Endothelial cell of umbilical vein (primary cell): ENCODE measurements around the gene DHCR7. TPM values are rescaled to one million over a fixed set of nuclear protein-coding genes. Genes with fewer than 3 reads are reported as not detected.

Source experiments
- BruUV-seq: library from RNA; stranded (reverse); fragments of 400-500 nt; replicated peaks from 2 replicates; lab custom pipeline; 2021; lab: Mats Ljungman, UMichigan
- CTCF ChIA-PET: fragments of 300-600, 350-600 bp; sonication (Branson Sonifier 250); formaldehyde crosslinking; loops from one replicate; lab custom pipeline; 2021; ENCODE audit warnings: antibody characterized with exemption, inconsistent platforms; lab: Charles Lee
- POLR2A ChIA-PET: fragments of 300-600, 350-600 bp; sonication (Branson Sonifier 250); formaldehyde crosslinking; loops from one replicate; lab custom pipeline; 2021; ENCODE audit warnings: antibody characterized with exemption, inconsistent platforms; lab: Charles Lee
- DNase-seq: peaks from one replicate; pipeline ENCODE4 v3.0.0-alpha.2; 2011; ENCODE audit warnings: low read depth, low spot score
- FAIRE-seq: peaks from 2 replicates; lab custom pipeline; 2011; peaks lifted over from hg19 to GRCh38; lab: Jason Lieb, UNC
- H2AFZ ChIP-seq: 2 replicates; pipeline ENCODE4 v1.6.0; 2012; ENCODE audit warnings: low read depth, low read length, control low read depth, inconsistent platforms
- H3K27ac ChIP-seq: 2 replicates; pipeline ENCODE4 v1.5.1; 2011; ENCODE audit warnings: low read depth, mild to moderate bottlenecking, control low read depth, low read length, moderate library complexity; ENCODE audit not compliant: insufficient read depth
- H3K27me3 ChIP-seq, 2 experiments: 2 replicates each; pipeline versions ENCODE4 v1.6.0 to v1.6.1; 2011; ENCODE audit warnings: low read length in 2 of 2, mixed read lengths in 1 of 2; ENCODE audit not compliant: control insufficient read depth in 2 of 2, insufficient read depth in 2 of 2
- H3K36me3 ChIP-seq, 2 experiments: 2 replicates in 1 of 2; 3 replicates in 1 of 2; pipeline ENCODE4 v1.5.1; 2011; ENCODE audit warnings: low read length in 2 of 2, mild to moderate bottlenecking in 1 of 2, moderate library complexity in 1 of 2; ENCODE audit not compliant: control insufficient read depth in 2 of 2, insufficient read depth in 2 of 2; ENCODE audit errors: extremely low read depth in 1 of 2
- H3K4me1 ChIP-seq: 3 replicates; pipeline ENCODE4 v1.5.1; 2011; ENCODE audit warnings: mild to moderate bottlenecking, low read length; ENCODE audit not compliant: control insufficient read depth, insufficient read depth; ENCODE audit errors: extremely low read depth
- H3K4me2 ChIP-seq: 2 replicates; pipeline ENCODE4 v1.6.1; 2011; ENCODE audit warnings: low read length, control low read depth, mixed read lengths; ENCODE audit not compliant: insufficient read depth
- H3K4me3 ChIP-seq, 3 experiments: fragments of 200-600 bp in 1 of 3; sonication (generic), shearing (Covaris generic) in 1 of 3; replicated peaks in 1 of 3; 2 replicates each; pipeline ENCODE4 v1.5.1; 2011 to 2016; ENCODE audit warnings: control low read depth in 3 of 3, low read length in 3 of 3, mild to moderate bottlenecking in 2 of 3, inconsistent platforms in 1 of 3, low read depth in 1 of 3, moderate library complexity in 1 of 3; ENCODE audit not compliant: insufficient read depth in 1 of 3
- H3K79me2 ChIP-seq: 2 replicates; pipeline ENCODE4 v1.6.0; 2012; ENCODE audit warnings: low read length, inconsistent platforms; ENCODE audit not compliant: control insufficient read depth, insufficient read depth
- H3K9ac ChIP-seq: replicated peaks from 2 replicates; pipeline ENCODE3; 2011; ENCODE audit warnings: low read length, control low read depth; ENCODE audit not compliant: insufficient read depth; ENCODE audit errors: extremely low read depth
- H3K9me1 ChIP-seq: replicated peaks from 3 replicates; pipeline ENCODE4 v1.6.0; 2011; ENCODE audit warnings: mild to moderate bottlenecking, low read length; ENCODE audit not compliant: control insufficient read depth, insufficient read depth; ENCODE audit errors: extremely low read depth
- H3K9me3 ChIP-seq: replicated peaks from 2 replicates; pipeline ENCODE4 v1.5.1; 2012; ENCODE audit warnings: low read length, inconsistent platforms; ENCODE audit not compliant: control insufficient read depth, insufficient read depth
- H4K20me1 ChIP-seq: replicated peaks from 2 replicates; pipeline ENCODE3; 2011; ENCODE audit warnings: mild to moderate bottlenecking, low read length; ENCODE audit not compliant: control insufficient read depth, insufficient read depth; ENCODE audit errors: extremely low read depth
- CTCF ChIP-seq, 2 donors: IDR thresholded peaks; 1 replicate in 1 of 2; 2 replicates in 1 of 2; pipeline ENCODE4 v1.5.1; 2011; ENCODE audit warnings: low read length in 2 of 2, mild to moderate bottlenecking in 2 of 2, moderate library complexity in 2 of 2, control low read depth in 1 of 2, inconsistent platforms in 1 of 2, low read depth in 1 of 2; ENCODE audit not compliant: insufficient read depth in 1 of 2; ENCODE audit errors: extremely low read depth in 1 of 2
- EZH2 ChIP-seq: IDR thresholded peaks from 2 replicates; pipeline ENCODE4 v1.6.1; 2012; ENCODE audit warnings: borderline replicate concordance, low read depth, mild to moderate bottlenecking, moderate library complexity, low read length, inconsistent platforms; ENCODE audit not compliant: severe bottlenecking
- FOS ChIP-seq: IDR thresholded peaks from 2 replicates; pipeline ENCODE4 v1.6.1; 2011; ENCODE audit warnings: mild to moderate bottlenecking, low read length, moderate library complexity, borderline replicate concordance; ENCODE audit not compliant: insufficient read depth
- GATA2 ChIP-seq: IDR thresholded peaks from 2 replicates; pipeline ENCODE4 v1.7.0; 2011; ENCODE audit warnings: low read depth, mild to moderate bottlenecking, moderate library complexity, mixed read lengths, low read length; ENCODE audit not compliant: insufficient read length, insufficient read depth
- JUN ChIP-seq: IDR thresholded peaks from 2 replicates; pipeline ENCODE4 v1.6.1; 2011; ENCODE audit warnings: borderline replicate concordance, low read depth; ENCODE audit not compliant: insufficient read length, insufficient read depth
- MAX ChIP-seq: IDR thresholded peaks from 2 replicates; pipeline ENCODE4 v1.6.1; 2011; ENCODE audit not compliant: insufficient read depth, insufficient read length
- MYC ChIP-seq: IDR thresholded peaks from one replicate; pipeline ENCODE4 v1.6.1; 2011; ENCODE audit warnings: mild to moderate bottlenecking, low read depth, low read length
- POLR2A ChIP-seq: IDR thresholded peaks from 2 replicates; pipeline ENCODE4 v1.6.1; 2012; ENCODE audit warnings: low read depth, mild to moderate bottlenecking, control low read depth, low read length
- POLR2AphosphoS5 ChIP-seq: IDR thresholded peaks from 2 replicates; pipeline ENCODE4 v1.6.1; 2012; ENCODE audit warnings: low read depth, mild to moderate bottlenecking, control low read depth, low read length, moderate library complexity; ENCODE audit not compliant: insufficient read depth
- dilution Hi-C: fragments of 300-500 bp; cut with MboI; formaldehyde crosslinking; loops from one replicate; pipeline ENCODE4 v1.15.0; 2019; ENCODE audit warnings: low sequenced_read_pairs; ENCODE audit not compliant: extremely low pct_ligation_motif_present
- intact Hi-C: fragments of 100-400 bp; cut with micrococcal nuclease; formaldehyde crosslinking; loops from one replicate; pipeline ENCODE4 v1.10.0; 2022
- polyA plus RNA-seq, 4 experiments: library from polyadenylated mRNA; depleted of rRNA in 3 of 4; stranded (reverse) in 3 of 4; unstranded in 1 of 4; fragments of >200 nt; gene quantifications; 2 replicates each; pipeline versions ENCODE4 v1.2.1 to v1.2.3, GENCODE V29; 2011 to 2012; ENCODE audit warnings: missing spikeins in 1 of 4
- total RNA-seq: library from RNA; stranded (reverse); gene quantifications from 2 replicates; pipeline ENCODE4 v1.2.3, GENCODE V29; 2021

Gene DHCR7
- total and polyA plus RNA-seq, 2 donors (not counting 3 experiments of a cell fraction or from before 2014, with no cell fraction given) = 171 to 175 TPM

GRCh38 chr11:71407356-71407755 is 40.8 kb downstream of the DHCR7 start:
- DNase-seq (no peak), FAIRE-seq (no peak)
- POLR2A ChIA-PET = no interaction called here
- H3K4me1 ChIP-seq = no peaks in the 10 kb centered on the region
- no peaks in the 10 kb centered on the region for H4K20me1 ChIP-seq
- H2AFZ ChIP-seq = no peak overlapping the region
- no peak overlapping the region for H3K27ac ChIP-seq
- no peak overlapping the region for H3K4me3 ChIP-seq
- no peak overlapping the region for H3K4me2 ChIP-seq
- H3K9ac ChIP-seq = no peak overlapping the region
- H3K36me3 ChIP-seq = no peaks in the 10 kb centered on the region
- CTCF ChIA-PET = no interaction called here
- no peaks in the 10 kb centered on the region for H3K79me2 ChIP-seq
- no peaks in the 10 kb centered on the region for H3K27me3 ChIP-seq
- dilution Hi-C loops = no loop called here
- no peak for TF ChIP-seq FOS
- TF ChIP-seq EZH2 = no peak
- TF ChIP-seq CTCF (IDR thresholded peaks at IDR 0.05; ENCODE audit: extremely low read depth in 1 of 2, insufficient read depth in 1 of 2, low read depth in 1 of 2, low read length in 2 of 2) = no peak
- TF ChIP-seq GATA2 = no peak
- TF ChIP-seq POLR2A = no peak
- no peak for TF ChIP-seq JUN
- TF ChIP-seq MAX = no peak
- TF ChIP-seq MYC = no peak
- TF ChIP-seq POLR2AphosphoS5 = no peak
- BruUV-seq = no TSS peak
- H3K9me3 ChIP-seq = no peaks in the 10 kb centered on the region
- intact Hi-C loops = no loop called here
- no peaks in the 10 kb centered on the region for H3K9me1 ChIP-seq
